ENCODE data around the gene COX18. TPM values are rescaled to one million over a fixed set of nuclear protein-coding genes. Genes with fewer than 3 reads are reported as not detected.

Gene COX18
- total RNA-seq, 2 donors from 2014 or later = 12.5 to 22.1 TPM

DNA sequence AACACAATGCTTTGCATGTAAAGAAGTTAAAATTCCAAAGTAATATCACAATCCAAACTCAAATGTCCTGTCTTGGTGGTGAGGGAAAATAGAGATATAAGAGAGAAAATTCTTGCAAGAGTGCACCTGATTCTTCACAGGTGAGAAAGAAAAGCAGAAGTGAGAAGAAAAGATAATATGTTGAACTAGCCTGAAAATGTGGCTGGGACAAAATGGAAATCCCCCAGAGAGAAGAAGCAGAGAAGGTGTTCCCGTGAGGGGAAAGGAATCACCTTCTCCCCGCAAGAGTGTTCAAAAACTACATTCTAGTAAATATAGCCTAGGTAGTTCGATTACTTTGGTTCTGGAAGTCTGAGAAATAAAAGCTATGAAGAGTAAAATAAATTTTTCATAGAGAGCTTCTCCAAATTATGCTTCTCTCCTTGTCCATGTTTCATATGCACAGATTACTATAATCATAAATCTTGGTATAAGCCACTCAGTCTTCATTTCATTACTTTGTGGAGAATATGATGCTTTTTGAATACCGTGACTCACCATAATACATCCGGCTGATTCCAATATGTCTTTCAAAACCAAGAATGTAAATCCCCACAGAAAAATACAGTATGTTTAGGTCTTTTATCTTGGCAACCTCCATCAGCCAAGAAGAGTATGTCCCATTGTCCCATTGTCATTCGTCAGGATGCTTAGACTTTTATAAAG lies 63.1 kb downstream of the COX18 start:
- TF ChIP-seq, protein P1, sequence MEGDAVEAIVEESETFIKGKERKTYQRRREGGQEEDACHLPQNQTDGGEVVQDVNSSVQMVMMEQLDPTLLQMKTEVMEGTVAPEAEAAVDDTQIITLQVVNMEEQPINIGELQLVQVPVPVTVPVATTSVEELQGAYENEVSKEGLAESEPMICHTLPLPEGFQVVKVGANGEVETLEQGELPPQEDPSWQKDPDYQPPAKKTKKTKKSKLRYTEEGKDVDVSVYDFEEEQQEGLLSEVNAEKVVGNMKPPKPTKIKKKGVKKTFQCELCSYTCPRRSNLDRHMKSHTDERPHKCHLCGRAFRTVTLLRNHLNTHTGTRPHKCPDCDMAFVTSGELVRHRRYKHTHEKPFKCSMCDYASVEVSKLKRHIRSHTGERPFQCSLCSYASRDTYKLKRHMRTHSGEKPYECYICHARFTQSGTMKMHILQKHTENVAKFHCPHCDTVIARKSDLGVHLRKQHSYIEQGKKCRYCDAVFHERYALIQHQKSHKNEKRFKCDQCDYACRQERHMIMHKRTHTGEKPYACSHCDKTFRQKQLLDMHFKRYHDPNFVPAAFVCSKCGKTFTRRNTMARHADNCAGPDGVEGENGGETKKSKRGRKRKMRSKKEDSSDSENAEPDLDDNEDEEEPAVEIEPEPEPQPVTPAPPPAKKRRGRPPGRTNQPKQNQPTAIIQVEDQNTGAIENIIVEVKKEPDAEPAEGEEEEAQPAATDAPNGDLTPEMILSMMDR (IDR thresholded peaks at IDR 0.05) = no peak
- no peak for TF ChIP-seq POLR2A (IDR thresholded peaks at IDR 0.05)
- no peaks in the 10 kb centered on the region for H3K9me3 ChIP-seq
- 73 to 80% methylated on average over 6 of the region's 6 CpGs for WGBS, 2 donors
- intact Hi-C loops (cut with DNase I) = no loop called here
- no peak overlapping the region for H3K27ac ChIP-seq
- DNase-seq = no peak
- H3K27me3 ChIP-seq = no peaks in the 10 kb centered on the region
- no peak overlapping the region for H3K4me3 ChIP-seq
- ATAC-seq = no peak
- H3K4me1 ChIP-seq = no peaks in the 10 kb centered on the region
- H3K36me3 ChIP-seq (replicated peaks in 1 of 2; ENCODE audit: insufficient read depth in 1 of 2, low read depth in 2 of 2) = no peaks in the 10 kb centered on the region

DNA sequence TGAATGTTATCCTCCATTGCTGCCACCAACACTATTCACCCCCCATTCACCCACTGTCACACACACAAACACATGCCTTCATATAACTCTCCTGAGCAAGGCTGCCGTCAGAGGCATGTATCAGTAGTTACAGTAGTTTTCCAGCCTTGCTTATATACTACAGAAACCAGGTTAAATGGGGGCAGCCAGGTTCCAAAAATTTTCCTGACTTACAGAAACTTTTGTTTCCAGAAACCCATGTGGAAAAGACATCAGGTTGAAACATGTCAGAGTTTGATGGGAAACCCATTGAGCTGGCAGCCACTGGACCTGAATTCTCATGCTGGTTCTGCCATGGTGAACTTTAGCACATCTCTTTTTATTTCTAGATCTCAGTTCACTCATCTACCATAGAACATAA lies 64.0 kb downstream of the COX18 start:
- WGBS, 2 donors = 38 to 68% methylated on average over 1 of the region's 1 CpG
- no peaks in the 10 kb centered on the region for H3K36me3 ChIP-seq (replicated peaks in 1 of 2; ENCODE audit: insufficient read depth in 1 of 2, low read depth in 2 of 2)
- no peaks in the 10 kb centered on the region for H3K9me3 ChIP-seq
- H3K4me1 ChIP-seq = no peaks in the 10 kb centered on the region
- no peak for DNase-seq
- TF ChIP-seq, protein P1 (IDR thresholded peaks at IDR 0.05) = no peak
- no peak for TF ChIP-seq POLR2A (IDR thresholded peaks at IDR 0.05)
- no peak overlapping the region for H3K4me3 ChIP-seq
- no peak overlapping the region for H3K27ac ChIP-seq
- no peak for ATAC-seq
- intact Hi-C loops (cut with DNase I) = no loop called here
- no peaks in the 10 kb centered on the region for H3K27me3 ChIP-seq

Small RNA genes within 50 kb of the gene (small RNA-seq; reads per million reads assigned to genes)
- gene RNU6ATAC5P = not detected

Other genes with a start within 250 kb of the COX18 start
- 10 to 100 TPM; 32.4 to 36.3 TPM for gene ANKRD17, start 189.1 kb upstream of the COX18 start, total RNA-seq